OCI-LY3 (cell line): ENCODE data around the gene UQCRC1.

Source experiments
- H2AFZ ChIP-seq: fragments of 200-600, 300-600 bp; shearing (Covaris generic); 2 replicates; pipeline ENCODE4 v1.6.0; 2014; ENCODE audit warnings: antibody characterized with exemption, low read depth, low read length
- H3K27ac ChIP-seq: fragments of 200-600, 300-600 bp; sonication (generic); 2 replicates; pipeline ENCODE4 v1.5.1; 2014; ENCODE audit warnings: mild to moderate bottlenecking, low read length, moderate library complexity, mixed read lengths
- H3K27me3 ChIP-seq: fragments of 200-600, 300-600 bp; sonication (generic); 2 replicates; pipeline ENCODE4 v1.6.1; 2014; ENCODE audit warnings: low read depth, low read length, mixed read lengths
- H3K36me3 ChIP-seq: fragments of 200-600, 300-600 bp; sonication (generic); replicated peaks from 2 replicates; pipeline ENCODE3; 2014; ENCODE audit warnings: low read depth, low read length, mixed read lengths
- H3K4me1 ChIP-seq: fragments of 300-600, 200-600 bp; sonication (generic); 2 replicates; pipeline ENCODE4 v1.6.1; 2014; ENCODE audit warnings: low read length, mixed read lengths
- H3K4me2 ChIP-seq: fragments of 200-600, 300-600 bp; sonication (generic); 2 replicates; pipeline ENCODE4 v1.6.1; 2014; ENCODE audit warnings: low read length, mixed read lengths
- H3K4me3 ChIP-seq: fragments of 300-600, 200-600 bp; sonication (generic); 2 replicates; pipeline ENCODE4 v1.5.1; 2014; ENCODE audit warnings: antibody characterized with exemption, mild to moderate bottlenecking, low read length, moderate library complexity
- H3K79me2 ChIP-seq: fragments of 300-600, 200-600 bp; shearing (Covaris generic); 2 replicates; pipeline ENCODE4 v1.6.1; 2014; ENCODE audit warnings: mild to moderate bottlenecking, low read length, mixed read lengths
- H3K9ac ChIP-seq: fragments of 300-600, 200-600 bp; shearing (Covaris generic); 2 replicates; pipeline ENCODE4 v1.6.0; 2014; ENCODE audit warnings: mild to moderate bottlenecking, low read length, moderate library complexity
- H3K9me3 ChIP-seq: fragments of 200-600, 300-600 bp; shearing (Covaris generic); 2 replicates; pipeline ENCODE4 v1.6.1; 2014; ENCODE audit warnings: low read length, mixed read lengths; ENCODE audit not compliant: insufficient read depth
- H4K20me1 ChIP-seq: fragments of 200-600, 300-600 bp; sonication (generic); 2 replicates; pipeline ENCODE4 v1.6.1; 2016; ENCODE audit warnings: low read length, mixed read lengths; ENCODE audit not compliant: insufficient read depth
- CTCF ChIP-seq: fragments of 200-600, 300-600 bp; sonication (generic); IDR thresholded peaks from 2 replicates; pipeline ENCODE4 v1.5.1; 2014; ENCODE audit warnings: antibody characterized with exemption, low read length, low read depth
- EZH2phosphoT487 ChIP-seq: fragments of 200-600 bp; shearing (Covaris generic); IDR thresholded peaks from 2 replicates; pipeline ENCODE4 v1.6.1; 2018; ENCODE audit warnings: antibody characterized with exemption, mixed run types, low read depth

The UQCRC1 gene

GRCh38 chr3:48567500-48567899 lies 41.9 kb downstream of the UQCRC1 start:
- H3K4me2 ChIP-seq = no peak overlapping the region
- no peak overlapping the region for H2AFZ ChIP-seq
- no peak overlapping the region for H3K27ac ChIP-seq
- H3K4me3 ChIP-seq = no peak overlapping the region
- H3K36me3 ChIP-seq = no peaks in the 10 kb centered on the region
- H3K9me3 ChIP-seq = no peaks in the 10 kb centered on the region
- H3K9ac ChIP-seq = no peak overlapping the region
- H3K4me1 ChIP-seq = no peaks in the 10 kb centered on the region; the same call in 1 of the 2 replicates
- no peaks in the 10 kb centered on the region for H3K27me3 ChIP-seq
- TF ChIP-seq CTCF = no peak
- TF ChIP-seq EZH2phosphoT487 = no peak
- H3K79me2 ChIP-seq = no peaks in the 10 kb centered on the region
- H4K20me1 ChIP-seq = no peaks in the 10 kb centered on the region

- Histone ChIP-seq H2AFZ (no peak overlapping the region), H4K20me1 (no peaks in the 10 kb centered on the region), H3K79me2 (no peaks in the 10 kb centered on the region), H3K27me3 (no peaks in the 10 kb centered on the region), H3K4me2 (no peak overlapping the region), H3K27ac (no peak overlapping the region), H3K4me1 (no peaks in the 10 kb centered on the region; the same call in 1 of the 2 replicates), H3K9ac (no peak overlapping the region), H3K9me3 (no peaks in the 10 kb centered on the region), H3K36me3 (no peaks in the 10 kb centered on the region), H3K4me3 (no peak overlapping the region)
- TF ChIP-seq EZH2phosphoT487 (no peak), CTCF (no peak)
These were observed 42.4 kb downstream of the UQCRC1 start for GRCh38 chr3:48567090-48567489.

GRCh38 chr3:48566401-48566760 lies 43.1 kb downstream of the UQCRC1 start:
- H4K20me1 ChIP-seq = no peaks in the 10 kb centered on the region
- TF ChIP-seq EZH2phosphoT487 (no peak), CTCF (no peak)
- H3K9ac ChIP-seq = no peak overlapping the region
- H3K9me3 ChIP-seq = no peaks in the 10 kb centered on the region
- H3K79me2 ChIP-seq = no peaks in the 10 kb centered on the region
- H3K4me1 ChIP-seq = peaks cover 1% of the 10 kb centered on the region; the same call in 1 of the 2 replicates
- H2AFZ ChIP-seq = no peak overlapping the region
- H3K4me3 ChIP-seq = no peak overlapping the region
- H3K4me2 ChIP-seq = no peak overlapping the region
- H3K36me3 ChIP-seq = no peaks in the 10 kb centered on the region
- no peaks in the 10 kb centered on the region for H3K27me3 ChIP-seq
- H3K27ac ChIP-seq = no peak overlapping the region

GRCh38 chr3:48565591-48566400 lies 43.6 kb downstream of the UQCRC1 start:
- no peak overlapping the region for H3K4me2 ChIP-seq

More at GRCh38 chr3:48565591-48566400, 43.6 kb downstream of the UQCRC1 start:
- H3K4me3 ChIP-seq = no peak overlapping the region
- H4K20me1 ChIP-seq = no peaks in the 10 kb centered on the region
- H3K27ac ChIP-seq = no peak overlapping the region
- no peak overlapping the region for H2AFZ ChIP-seq
- H3K36me3 ChIP-seq = no peaks in the 10 kb centered on the region
- H3K9ac ChIP-seq = no peak overlapping the region
- H3K79me2 ChIP-seq = no peaks in the 10 kb centered on the region
- peaks cover 7% of the 10 kb centered on the region for H3K4me1 ChIP-seq
- H3K27me3 ChIP-seq = no peaks in the 10 kb centered on the region
- no peak for TF ChIP-seq EZH2phosphoT487
- no peak for TF ChIP-seq CTCF
- H3K9me3 ChIP-seq = no peaks in the 10 kb centered on the region
